Adrenal gland (tissue), 12 donors: ENCODE measurements around the gene CNTD1. TPM values are rescaled to one million over a fixed set of nuclear protein-coding genes. Genes with fewer than 3 reads are reported as not detected.
A peak's percentile ranks its signal among the peaks of the same experiment; 100 is the strongest.

ENCODE experiments used
- DNase-seq, 7 donors: peaks; one replicate each; pipeline ENCODE4 v3.0.0-alpha.2; 2019 to 2020
- H3K27ac ChIP-seq, 5 donors: fragments of 200-600 bp; sonication (generic) in 4 of 5; 1 replicate in 3 of 5; 2 replicates in 2 of 5; pipeline versions ENCODE4 v1.5.1 to v1.8.0; 2016 to 2020; ENCODE audit warnings: mild to moderate bottlenecking in 1 of 5
- H3K27me3 ChIP-seq: fragments of 200-600 bp; 2 replicates; pipeline ENCODE4 v1.8.0; 2021
- H3K36me3 ChIP-seq, 2 donors: fragments of 200-600 bp; replicated peaks in 1 of 2; 1 replicate in 1 of 2; 2 replicates in 1 of 2; pipeline versions ENCODE4 v1.5.1 to v1.8.0; 2018 to 2022
- H3K4me1 ChIP-seq, 2 donors: fragments of 200-600 bp; replicated peaks in 1 of 2; 1 replicate in 1 of 2; 2 replicates in 1 of 2; pipeline versions ENCODE4 v1.5.1 to v1.8.0; 2018 to 2021
- H3K4me3 ChIP-seq, 4 donors: fragments of 200-600 bp; sonication (generic) in 3 of 4; one replicate each; pipeline ENCODE4 v1.5.1; 2016 to 2018
- H3K9me3 ChIP-seq, 3 donors: fragments of 200-600 bp; sonication (generic) in 1 of 3; replicated peaks in 1 of 3; 1 replicate in 2 of 3; 2 replicates in 1 of 3; pipeline versions ENCODE4 v1.5.1 to v1.8.0; 2016 to 2021
- POLR2A ChIP-seq, 2 donors: fragments of 450-650 bp; IDR thresholded peaks; one replicate each; pipeline ENCODE4 v1.6.1; 2017; ENCODE audit warnings: antibody characterized with exemption in 2 of 2, mild to moderate bottlenecking in 2 of 2, moderate library complexity in 1 of 2
- WGBS, 4 donors: extraction: QIAGEN DNeasy Blood & Tissue Kit in 2 of 4; methylation state at CpG; one replicate each; pipeline versions ENCODE4 v1.1.5 to v1.1.7; 2013 to 2017; 5-methylcytosine and 5-hydroxymethylcytosine counted together
- intact Hi-C, 2 donors: fragments of 100-400 bp; cut with DNase I; formaldehyde crosslinking; loops; one replicate each; pipeline versions ENCODE4 v1.14.1 to v1.15.0; 2022 to 2023
- polyA plus RNA-seq, 3 donors: library from polyadenylated mRNA; stranded (reverse); fragments of 200-250 nt in 2 of 3; fragments of 350-450 nt in 1 of 3; fragmentation: Illumina TruSeq in 1 of 3; extraction: RNeasy Lipid Tissue Mini Kit (QIAGEN cat#74804) in 1 of 3; gene quantifications; one replicate each; pipeline ENCODE4 v1.2.3, GENCODE V29; 2013 to 2014
- total RNA-seq, 9 donors: library from RNA; depleted of rRNA in 4 of 9; stranded (reverse); fragments of >200 nt in 4 of 9; fragments of 120-200 nt in 1 of 9; fragmentation: NEBNext Ultra II Directional in 1 of 9; extraction: Animal tissue kit (Norgen Biotek cat#: 25700) in 1 of 9; gene quantifications; one replicate each; pipeline versions ENCODE4 v1.1.0 to v1.2.4, GENCODE V29; 2013 to 2023
- TF ChIP-seq, protein P1 (sequence below), 6 experiments: fragments of 450-650 bp in 4 of 6; fragments of 200-600 bp in 2 of 6; sonication (generic) in 1 of 6; IDR thresholded peaks; 1 replicate in 5 of 6; 2 replicates in 1 of 6; pipeline versions ENCODE4 v1.5.1 to v1.8.0; 2016 to 2021; ENCODE audit warnings: antibody characterized with exemption in 6 of 6, mild to moderate bottlenecking in 2 of 6, moderate library complexity in 1 of 6
- donor health status: healthy with polysubstance abuse.
- donor health status: Bipolar disorder and iron deficiency.
- donor health status: DM: yes; HTN: yes; CAD: no.
- donor health status: DM: no; HTN: no; CAD: no.
- donor health status: DM: no; HTN: no; CAD: no.
- donor health status: DM: yes; HTN: yes; CAD: no.

CNTD1 gene
- total and polyA plus RNA-seq, 12 donors = 0.24 to 8.2 (median 0.32) TPM; not detected in 5

DNA sequence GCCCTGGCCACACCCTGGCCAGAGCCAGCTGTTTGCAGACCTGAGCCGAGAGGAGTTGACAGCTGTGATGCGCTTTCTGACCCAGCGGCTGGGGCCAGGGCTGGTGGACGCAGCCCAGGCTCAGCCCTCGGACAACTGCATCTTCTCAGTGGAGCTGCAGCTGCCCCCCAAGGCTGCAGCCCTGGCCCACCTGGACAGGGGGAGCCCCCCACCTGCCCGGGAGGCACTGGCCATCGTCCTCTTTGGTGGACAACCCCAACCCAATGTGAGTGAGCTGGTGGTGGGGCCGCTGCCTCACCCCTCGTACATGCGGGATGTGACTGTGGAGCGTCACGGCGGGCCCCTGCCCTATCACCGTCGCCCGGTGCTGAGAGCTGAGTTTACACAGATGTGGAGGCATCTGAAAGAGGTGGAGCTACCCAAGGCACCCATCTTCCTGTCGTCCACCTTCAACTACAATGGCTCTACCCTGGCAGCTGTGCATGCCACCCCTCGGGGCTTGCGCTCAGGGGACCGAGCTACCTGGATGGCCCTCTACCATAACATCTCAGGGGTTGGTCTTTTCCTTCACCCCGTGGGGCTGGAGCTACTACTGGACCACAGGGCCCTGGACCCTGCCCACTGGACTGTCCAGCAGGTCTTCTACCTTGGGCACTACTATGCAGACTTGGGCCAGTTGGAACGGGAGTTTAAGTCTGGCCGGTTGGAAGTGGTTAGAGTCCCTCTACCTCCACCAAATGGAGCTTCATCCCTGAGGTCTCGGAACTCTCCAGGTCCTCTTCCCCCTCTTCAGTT lies 46.3 kb downstream of the CNTD1 start:
- DNase-seq = peak in 1 of 7 donors; percentile 51
- no peaks in the 10 kb centered on the region for H3K9me3 ChIP-seq
- intact Hi-C loops = loop anchor here (5.0 to 10.0 kb wide), 2 partner anchors 92 to 150 kb away; partner anchors contain the start of gene RPL27 (in 1 of the 2)
- no peaks in the 10 kb centered on the region for H3K27me3 ChIP-seq
- peaks cover 0 to 27% of the 10 kb centered on the region in 2 donors for H3K4me1 ChIP-seq
- no peak overlapping the region for H3K4me3 ChIP-seq
- TF ChIP-seq POLR2A (IDR thresholded peaks at IDR 0.05) = no peak
- TF ChIP-seq, protein P1, sequence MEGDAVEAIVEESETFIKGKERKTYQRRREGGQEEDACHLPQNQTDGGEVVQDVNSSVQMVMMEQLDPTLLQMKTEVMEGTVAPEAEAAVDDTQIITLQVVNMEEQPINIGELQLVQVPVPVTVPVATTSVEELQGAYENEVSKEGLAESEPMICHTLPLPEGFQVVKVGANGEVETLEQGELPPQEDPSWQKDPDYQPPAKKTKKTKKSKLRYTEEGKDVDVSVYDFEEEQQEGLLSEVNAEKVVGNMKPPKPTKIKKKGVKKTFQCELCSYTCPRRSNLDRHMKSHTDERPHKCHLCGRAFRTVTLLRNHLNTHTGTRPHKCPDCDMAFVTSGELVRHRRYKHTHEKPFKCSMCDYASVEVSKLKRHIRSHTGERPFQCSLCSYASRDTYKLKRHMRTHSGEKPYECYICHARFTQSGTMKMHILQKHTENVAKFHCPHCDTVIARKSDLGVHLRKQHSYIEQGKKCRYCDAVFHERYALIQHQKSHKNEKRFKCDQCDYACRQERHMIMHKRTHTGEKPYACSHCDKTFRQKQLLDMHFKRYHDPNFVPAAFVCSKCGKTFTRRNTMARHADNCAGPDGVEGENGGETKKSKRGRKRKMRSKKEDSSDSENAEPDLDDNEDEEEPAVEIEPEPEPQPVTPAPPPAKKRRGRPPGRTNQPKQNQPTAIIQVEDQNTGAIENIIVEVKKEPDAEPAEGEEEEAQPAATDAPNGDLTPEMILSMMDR (IDR thresholded peaks at IDR 0.05) = no peak
- H3K27ac ChIP-seq = peak overlapping the region in 1 of 5 donors; percentile 80
- WGBS, 4 donors = 90 to 94% (median 92%) methylated on average over 4 to 24 of the region's 24 CpGs
- H3K36me3 ChIP-seq = peaks cover 0 to 45% of the 10 kb centered on the region in 2 donors

GRCh38 chr17:42845556-42845917 lies 46.9 kb downstream of the CNTD1 start:
- TF ChIP-seq POLR2A (IDR thresholded peaks at IDR 0.05) = no peak
- intact Hi-C loops = loop anchor here in 1 of 2 donors (5.0 to 10.0 kb wide), 2 partner anchors 92 to 149 kb away; partner anchors contain the start of gene RPL27
- peak in 2 of 7 donors; percentile 13 to 44 for DNase-seq
- Histone ChIP-seq H3K27ac (peak overlapping the region in 1 of 5 donors; percentile 80), H3K4me1 (peaks cover 5 to 30% of the 10 kb centered on the region in 2 donors), H3K9me3 (no peaks in the 10 kb centered on the region), H3K36me3 (peaks cover 0 to 39% of the 10 kb centered on the region in 2 donors), H3K4me3 (no peak overlapping the region), H3K27me3 (no peaks in the 10 kb centered on the region)
- 88 to 95% (median 90%) methylated on average over 4 to 12 of the region's 12 CpGs for WGBS, 4 donors

DNA sequence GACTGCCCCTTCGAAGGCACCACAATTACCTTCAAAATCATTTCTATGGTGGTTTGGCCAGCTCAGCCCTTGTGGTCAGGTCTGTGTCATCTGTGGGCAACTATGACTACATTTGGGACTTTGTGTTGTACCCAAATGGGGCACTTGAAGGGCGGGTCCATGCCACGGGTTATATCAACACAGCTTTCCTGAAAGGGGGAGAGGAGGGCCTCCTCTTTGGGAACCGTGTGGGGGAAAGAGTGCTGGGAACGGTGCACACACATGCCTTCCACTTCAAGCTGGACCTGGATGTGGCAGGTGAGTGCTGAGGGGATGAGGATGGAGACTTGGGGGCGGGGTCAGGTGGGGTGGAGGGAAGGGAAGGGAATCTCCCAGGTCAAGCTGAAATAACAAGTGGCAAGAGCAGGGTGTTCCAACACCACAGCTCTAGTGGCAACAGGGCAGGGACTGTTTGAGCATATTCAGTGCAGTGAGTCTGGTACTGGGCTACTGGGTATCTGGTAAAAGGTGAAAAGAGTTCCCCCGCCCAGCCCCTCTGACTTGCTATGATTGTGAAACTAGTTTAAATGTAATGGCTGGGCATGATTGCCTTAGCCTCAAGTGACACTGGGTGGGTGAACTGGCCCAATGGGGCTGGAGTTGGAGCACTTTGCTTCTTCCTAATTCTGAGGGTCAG lies 47.4 kb downstream of the CNTD1 start:
- TF ChIP-seq, protein P1 (IDR thresholded peaks at IDR 0.05) = no peak
- TF ChIP-seq POLR2A (IDR thresholded peaks at IDR 0.05) = no peak
- Histone ChIP-seq H3K27me3 (no peaks in the 10 kb centered on the region), H3K4me1 (peaks cover 9 to 34% of the 10 kb centered on the region in 2 donors), H3K9me3 (no peaks in the 10 kb centered on the region), H3K4me3 (no peak overlapping the region), H3K27ac (peak overlapping the region in 2 of 5 donors; percentile 55 to 80), H3K36me3 (peaks cover 0 to 34% of the 10 kb centered on the region in 2 donors)
- intact Hi-C loops = loop anchor here in 1 of 2 donors (5.0 to 10.0 kb wide), 2 partner anchors 91 to 149 kb away; partner anchors contain the start of gene RPL27
- DNase-seq = peak in 2 of 7 donors; percentile 19 to 49
- WGBS, 4 donors = 77 to 82% (median 78%) methylated on average over 6 to 7 of the region's 7 CpGs

DNA sequence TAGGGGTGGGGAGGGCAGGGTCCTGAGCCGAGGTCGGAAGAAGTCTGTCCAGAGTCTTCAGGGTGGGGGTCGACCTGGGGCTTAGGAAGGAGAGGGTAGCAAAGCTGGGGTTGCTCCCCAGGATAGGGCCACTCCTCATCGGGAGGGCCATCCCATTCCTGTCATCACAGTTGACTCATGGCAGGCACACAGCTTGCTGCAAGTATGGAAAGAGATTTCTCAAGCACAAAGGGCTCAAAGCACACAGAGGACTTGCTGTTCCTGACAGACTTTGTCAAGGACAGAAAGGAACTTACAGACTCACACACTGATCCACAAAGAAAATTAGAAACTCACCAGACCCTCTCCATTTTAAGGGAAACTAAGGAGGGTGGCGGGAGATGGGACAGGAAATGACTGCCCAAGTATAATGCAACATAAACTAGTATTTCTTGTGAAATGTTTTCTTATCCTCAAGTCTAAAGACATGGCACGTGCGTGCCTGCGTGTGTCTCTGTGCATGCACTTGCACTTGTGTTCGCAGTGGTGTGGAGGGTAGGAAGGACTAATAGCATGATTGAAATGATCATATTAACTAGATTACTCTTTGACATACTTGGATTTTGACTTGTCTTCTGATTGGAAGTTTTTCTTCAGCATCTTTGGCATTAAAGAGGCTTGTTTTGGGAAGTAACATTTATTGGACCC lies 48.1 kb downstream of the CNTD1 start:
- Histone ChIP-seq H3K36me3 (peaks cover 0 to 27% of the 10 kb centered on the region in 2 donors), H3K4me1 (peaks cover 9 to 34% of the 10 kb centered on the region in 2 donors), H3K27me3 (no peaks in the 10 kb centered on the region), H3K9me3 (no peaks in the 10 kb centered on the region), H3K27ac (peak overlapping the region in 2 of 5 donors; percentile 55 to 80), H3K4me3 (no peak overlapping the region)
- 53 to 62% (median 58%) methylated on average over 8 to 9 of the region's 9 CpGs for WGBS, 4 donors
- TF ChIP-seq POLR2A (IDR thresholded peaks at IDR 0.05) = no peak
- TF ChIP-seq, protein P1 (IDR thresholded peaks at IDR 0.05) = no peak
- DNase-seq = peak in 6 of 7 donors; percentile 59 to 79 (median 69)
- intact Hi-C loops = loop anchor here in 1 of 2 donors (5.0 to 10.0 kb wide), 2 partner anchors 91 to 148 kb away; partner anchors contain the start of gene RPL27
